ENCODE measurements around the gene THEM4. TPM values are rescaled to one million over a fixed set of nuclear protein-coding genes. Genes with fewer than 3 reads are reported as not detected.
A peak's percentile ranks its signal among the peaks of the same experiment; 100 is the strongest.

Gene THEM4
- total RNA-seq, 2 experiments from 2014 or later, result 19.1 to 20.9 TPM

DNA sequence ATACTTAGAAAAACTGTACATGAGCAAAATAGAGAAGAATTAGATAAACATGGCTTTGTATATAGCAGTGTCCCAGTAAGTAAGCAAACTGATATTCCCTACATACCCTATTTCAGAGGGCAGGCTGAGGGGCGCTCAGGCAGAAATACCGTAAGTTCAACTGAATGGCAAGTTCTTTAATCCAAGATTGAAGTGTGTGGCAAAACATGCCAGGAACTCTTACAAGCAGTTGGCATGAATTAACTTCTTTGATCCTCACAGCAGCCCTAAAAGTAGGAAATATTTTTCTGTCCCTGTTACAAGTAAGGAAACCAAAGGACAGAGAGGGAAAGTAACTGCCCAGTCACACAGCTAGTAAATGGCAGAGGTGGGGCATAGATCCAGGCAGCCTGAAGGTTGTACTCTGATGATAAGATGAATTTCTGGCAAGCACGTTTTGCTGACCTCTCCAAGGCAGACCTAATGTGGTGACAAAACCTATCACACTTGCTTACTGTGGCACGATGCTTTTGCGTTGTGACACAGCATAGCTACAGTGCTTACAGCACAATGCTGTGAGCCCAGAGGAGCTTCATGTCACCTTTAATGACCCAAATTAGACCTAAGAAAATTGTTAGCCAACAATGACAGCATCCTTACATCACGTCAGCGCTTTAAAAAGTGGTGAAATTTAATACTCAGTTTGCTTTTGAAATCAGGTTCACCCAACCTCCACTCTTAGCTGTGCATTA is 35.0 kb upstream of the THEM4 start:
- Mint-ChIP-seq H3K27ac (peak overlapping the region; percentile 88), H3K36me3 (no peaks in the 10 kb centered on the region), H3K27me3 (no peaks in the 10 kb centered on the region), H3K4me1 (peaks cover 34% of the 10 kb centered on the region), H3K4me3 (no peak overlapping the region), H3K9me3 (ENCODE audit: low read depth) (no peaks in the 10 kb centered on the region)
- DNase-seq (no peak), ATAC-seq (no peak)
- CTCF ChIA-PET, result interaction anchor here (0.6 to 3.8 kb wide), 3 partner anchors 9 to 57 kb away, joined by 3 to 22 read pairs (median 10); no protein-coding TSS in a partner anchor

DNA sequence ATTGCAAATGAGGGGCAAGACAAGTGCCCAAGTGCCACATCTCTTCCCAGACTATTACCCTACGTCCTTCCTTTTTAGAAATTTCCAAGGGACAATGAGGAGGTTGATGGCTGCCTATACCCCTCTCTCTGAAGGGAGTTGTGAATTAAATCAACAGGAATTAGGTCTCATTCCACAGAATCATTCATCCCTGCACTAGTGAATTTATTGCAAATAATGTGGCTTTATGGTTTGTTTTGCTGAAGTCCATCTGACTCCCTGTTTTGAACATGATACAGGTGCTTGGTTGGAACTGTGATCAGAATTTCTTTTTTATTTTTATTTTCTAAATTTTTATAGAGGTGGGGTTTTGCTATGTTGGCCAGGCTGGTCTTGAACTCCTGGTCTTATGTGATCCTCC is 34.3 kb upstream of the THEM4 start:
- ATAC-seq, result no peak

GRCh38 chr1:151942882-151943281 is 33.6 kb upstream of the THEM4 start:
- H3K9me3 Mint-ChIP-seq (ENCODE audit: low read depth), result no peaks in the 10 kb centered on the region
- CTCF ChIA-PET, result interaction anchor here (14.8 kb wide), 1 partner anchor 55 kb away, joined by 230 read pairs; the partner anchor contains the start of gene S100A10
- peaks cover 34% of the 10 kb centered on the region for H3K4me1 Mint-ChIP-seq
- no peak for DNase-seq
- ATAC-seq, result no peak
- H3K4me3 Mint-ChIP-seq, result no peak overlapping the region
- H3K36me3 Mint-ChIP-seq, result no peaks in the 10 kb centered on the region
- no peaks in the 10 kb centered on the region for H3K27me3 Mint-ChIP-seq
- H3K27ac Mint-ChIP-seq, result no peak overlapping the region

More for the DNA sequence above, 34.3 kb upstream of the THEM4 start:
- Mint-ChIP-seq H3K4me3 (no peak overlapping the region), H3K9me3 (ENCODE audit: low read depth) (no peaks in the 10 kb centered on the region), H3K27ac (no peak overlapping the region), H3K4me1 (peaks cover 34% of the 10 kb centered on the region), H3K27me3 (no peaks in the 10 kb centered on the region), H3K36me3 (no peaks in the 10 kb centered on the region)
- no peak for DNase-seq
- CTCF ChIA-PET, result interaction anchor here (3.8 to 14.8 kb wide), 2 partner anchors 9 to 54 kb away, joined by 22 to 230 read pairs; partner anchors contain the start of gene S100A10

DNA sequence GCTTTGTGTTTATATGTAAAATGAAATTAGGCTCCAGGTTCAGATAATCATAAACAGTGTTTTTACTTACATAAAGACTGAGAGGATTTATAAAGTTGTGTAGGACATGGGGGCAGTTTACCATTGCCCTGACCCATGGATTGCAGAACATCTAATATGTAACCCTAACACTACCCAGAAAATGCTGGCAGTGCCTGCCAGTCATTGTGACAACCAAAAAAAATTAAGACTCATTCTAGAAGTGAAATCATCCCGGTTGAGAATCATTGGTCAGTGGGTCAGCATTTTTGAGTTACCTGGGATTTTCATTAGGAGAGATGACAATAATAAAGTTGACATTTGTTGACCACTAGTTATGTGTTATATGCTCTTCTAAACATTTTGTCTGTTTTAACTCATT is 31.2 kb upstream of the THEM4 start:
- CTCF ChIA-PET, result interaction anchor here (1.2 to 14.8 kb wide), 2 partner anchors 13 to 58 kb away, joined by 3 to 230 read pairs; partner anchors contain the start of gene S100A10
- Mint-ChIP-seq H3K4me1 (peaks cover 19% of the 10 kb centered on the region), H3K27me3 (no peaks in the 10 kb centered on the region), H3K27ac (no peak overlapping the region), H3K36me3 (no peaks in the 10 kb centered on the region), H3K4me3 (no peak overlapping the region), H3K9me3 (ENCODE audit: low read depth) (no peaks in the 10 kb centered on the region)
- no peak for ATAC-seq
- no peak for DNase-seq

DNA sequence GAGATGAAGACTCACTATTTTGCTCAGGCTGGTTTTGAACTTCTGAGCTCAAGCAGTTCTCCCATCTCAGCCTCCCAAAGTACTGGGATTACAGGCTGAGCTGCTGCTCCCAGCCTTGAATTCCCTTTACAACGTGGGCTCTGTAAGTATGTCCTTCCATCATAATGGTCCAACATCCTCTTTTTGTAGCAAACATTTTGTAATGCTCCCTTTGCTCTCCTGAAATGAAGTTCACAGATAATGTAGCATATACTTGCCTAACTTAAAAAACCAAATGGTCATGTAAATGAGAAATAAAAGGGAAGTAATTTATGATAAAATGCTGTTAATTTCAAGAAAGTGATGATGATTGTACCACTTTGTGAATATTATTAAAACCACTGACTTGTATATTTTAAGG is 30.5 kb upstream of the THEM4 start:
- DNase-seq, result no peak
- no peak for ATAC-seq
- CTCF ChIA-PET, result interaction anchor here (1.0 to 14.8 kb wide), 7 partner anchors 9 to 58 kb away, joined by 3 to 230 read pairs (median 6); partner anchors contain the start of gene S100A10
- Mint-ChIP-seq H3K4me1 (peaks cover 12% of the 10 kb centered on the region), H3K27me3 (peaks cover 4% of the 10 kb centered on the region), H3K9me3 (ENCODE audit: low read depth) (no peaks in the 10 kb centered on the region), H3K4me3 (no peak overlapping the region), H3K27ac (no peak overlapping the region), H3K36me3 (no peaks in the 10 kb centered on the region)

GRCh38 chr1:151939141-151939540 is 29.8 kb upstream of the THEM4 start:
- H3K27ac Mint-ChIP-seq, result no peak overlapping the region
- no peaks in the 10 kb centered on the region for H3K36me3 Mint-ChIP-seq
- H3K27me3 Mint-ChIP-seq, result peaks cover 4% of the 10 kb centered on the region
- no peak overlapping the region for H3K4me3 Mint-ChIP-seq
- DNase-seq, result no peak
- no peak for ATAC-seq
- H3K4me1 Mint-ChIP-seq, result peaks cover 6% of the 10 kb centered on the region
- H3K9me3 Mint-ChIP-seq (ENCODE audit: low read depth), result no peaks in the 10 kb centered on the region
- CTCF ChIA-PET, result interaction anchor here (1.0 to 14.8 kb wide), 8 partner anchors 9 to 95 kb away, joined by 3 to 230 read pairs (median 6); partner anchors contain the start of gene S100A10

- Mint-ChIP-seq H3K36me3 (no peaks in the 10 kb centered on the region), H3K27ac (no peak overlapping the region), H3K9me3 (ENCODE audit: low read depth) (no peaks in the 10 kb centered on the region), H3K4me3 (no peak overlapping the region), H3K27me3 (peaks cover 4% of the 10 kb centered on the region), H3K4me1 (peaks cover 6% of the 10 kb centered on the region)
- DNase-seq, result no peak
- CTCF ChIA-PET, result interaction anchor here (0.8 to 14.8 kb wide), 12 partner anchors 9 to 77 kb away, joined by 3 to 230 read pairs (median 6); partner anchors contain the start of gene S100A10
- no peak for ATAC-seq
These were observed 27.3 kb upstream of the THEM4 start for GRCh38 chr1:151936653-151937052.

GRCh38 chr1:151935894-151936602 is 26.7 kb upstream of the THEM4 start:
- CTCF ChIA-PET, result interaction anchor here (0.7 to 14.8 kb wide), 16 partner anchors 10 to 250 kb away, joined by 3 to 230 read pairs (median 6); partner anchors contain the start of genes S100A10 and THEM5
- H3K27ac Mint-ChIP-seq, result no peak overlapping the region
- no peak overlapping the region for H3K4me3 Mint-ChIP-seq
- H3K36me3 Mint-ChIP-seq, result no peaks in the 10 kb centered on the region
- H3K4me1 Mint-ChIP-seq, result peaks cover 2% of the 10 kb centered on the region
- no peaks in the 10 kb centered on the region for H3K9me3 Mint-ChIP-seq (ENCODE audit: low read depth)
- no peak for ATAC-seq
- no peak for DNase-seq
- peaks cover 4% of the 10 kb centered on the region for H3K27me3 Mint-ChIP-seq

- peaks cover 2% of the 10 kb centered on the region for H3K4me1 Mint-ChIP-seq
- ATAC-seq (no peak), DNase-seq (no peak)
- peaks cover 4% of the 10 kb centered on the region for H3K27me3 Mint-ChIP-seq
- H3K9me3 Mint-ChIP-seq (ENCODE audit: low read depth), result no peaks in the 10 kb centered on the region
- no peak overlapping the region for H3K4me3 Mint-ChIP-seq
- no peak overlapping the region for H3K27ac Mint-ChIP-seq
- CTCF ChIA-PET, result interaction anchor here (0.7 to 14.8 kb wide), 17 partner anchors 10 to 251 kb away, joined by 3 to 230 read pairs (median 7); partner anchors contain the start of gene S100A10
- H3K36me3 Mint-ChIP-seq, result no peaks in the 10 kb centered on the region
These were observed 25.8 kb upstream of the THEM4 start for GRCh38 chr1:151935154-151935553.

DNA sequence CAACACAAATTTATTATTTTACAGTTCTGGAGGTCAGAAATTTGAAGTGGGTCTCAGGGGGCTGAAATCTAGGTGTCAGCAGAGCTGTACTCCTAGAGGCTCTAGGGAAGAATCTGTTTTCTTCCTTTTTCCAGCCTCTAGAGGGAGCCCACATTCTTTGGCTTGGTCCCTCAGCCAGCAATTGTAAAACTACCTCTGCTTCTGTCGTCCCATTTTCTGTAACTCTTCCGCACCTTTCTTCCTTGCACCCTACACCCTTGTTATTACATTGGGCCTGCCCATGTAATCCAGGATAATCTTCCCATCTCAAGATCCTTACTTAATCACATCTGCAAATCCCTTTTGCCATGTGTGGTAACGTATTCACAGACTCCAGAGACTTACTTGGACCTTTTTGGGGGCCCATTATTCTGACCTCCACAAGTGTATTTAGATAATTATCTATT is 24.8 kb upstream of the THEM4 start:
- ATAC-seq (peak; percentile 92), DNase-seq (peak; percentile 58)
- peaks cover 2% of the 10 kb centered on the region for H3K4me1 Mint-ChIP-seq
- no peak overlapping the region for H3K27ac Mint-ChIP-seq
- CTCF ChIA-PET, result interaction anchor here (0.8 to 14.8 kb wide), 24 partner anchors 8 to 101 kb away, joined by 3 to 230 read pairs (median 5); partner anchors contain the start of gene S100A10
- H3K4me3 Mint-ChIP-seq, result no peak overlapping the region
- H3K27me3 Mint-ChIP-seq, result peaks cover 4% of the 10 kb centered on the region
- no peaks in the 10 kb centered on the region for H3K36me3 Mint-ChIP-seq
- H3K9me3 Mint-ChIP-seq (ENCODE audit: low read depth), result no peaks in the 10 kb centered on the region

DNA sequence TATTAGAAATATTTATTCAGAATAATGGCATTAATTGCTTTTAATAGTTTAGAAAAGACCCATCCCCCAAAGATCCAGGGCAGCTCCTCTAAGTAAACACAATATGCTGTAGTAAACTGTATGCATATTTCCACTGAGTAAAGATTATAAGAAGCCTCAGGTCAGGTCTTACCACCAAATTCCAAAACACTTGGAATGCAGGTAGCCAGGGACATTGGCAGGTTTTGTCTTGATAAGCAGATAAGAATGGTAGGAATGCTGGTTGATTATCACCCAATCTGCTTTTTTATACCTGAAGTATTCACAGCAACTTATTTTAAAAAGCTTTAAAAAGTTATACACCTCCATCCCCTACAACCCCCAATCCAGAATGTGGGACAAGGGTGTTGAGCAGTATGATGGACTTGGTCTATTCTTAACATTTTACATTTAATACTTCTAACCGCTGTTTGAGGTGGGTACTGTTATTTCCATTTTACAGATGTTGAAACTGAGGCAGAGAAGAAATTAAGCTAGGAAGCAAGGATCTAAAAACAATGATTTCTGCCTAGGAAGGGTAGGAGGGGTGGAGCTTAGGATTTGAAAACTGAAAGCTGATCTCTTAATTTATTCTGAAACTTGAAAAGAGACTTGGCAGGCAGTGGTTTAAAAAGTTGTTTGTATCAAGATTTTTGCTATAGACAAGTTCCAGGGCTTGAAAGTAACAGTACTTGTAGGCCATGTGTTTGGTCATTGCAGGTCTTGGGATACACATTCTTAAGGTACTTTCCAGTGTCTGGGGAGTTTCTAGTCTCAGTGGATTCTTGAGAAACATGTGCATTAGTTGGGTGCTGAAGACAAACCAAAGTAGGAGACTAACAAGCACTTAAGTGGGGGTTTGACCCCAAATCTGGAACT is 15.6 kb upstream of the THEM4 start:
- peak overlapping the region; percentile 74 for H3K27ac Mint-ChIP-seq
- DNase-seq, result no peak
- H3K36me3 Mint-ChIP-seq, result no peaks in the 10 kb centered on the region
- H3K4me3 Mint-ChIP-seq, result no peak overlapping the region
- CTCF ChIA-PET, result interaction anchor here (0.9 to 2.2 kb wide), 7 partner anchors 9 to 128 kb away, joined by 3 to 11 read pairs (median 5); no protein-coding TSS in a partner anchor
- no peaks in the 10 kb centered on the region for H3K9me3 Mint-ChIP-seq (ENCODE audit: low read depth)
- H3K4me1 Mint-ChIP-seq, result peaks cover 20% of the 10 kb centered on the region
- H3K27me3 Mint-ChIP-seq, result peaks cover 2% of the 10 kb centered on the region
- ATAC-seq, result peak; percentile 36

GRCh38 chr1:151923422-151923821 is 14.1 kb upstream of the THEM4 start:
- Mint-ChIP-seq H3K36me3 (no peaks in the 10 kb centered on the region), H3K27me3 (peaks cover 2% of the 10 kb centered on the region), H3K9me3 (ENCODE audit: low read depth) (no peaks in the 10 kb centered on the region), H3K4me3 (no peak overlapping the region), H3K27ac (no peak overlapping the region), H3K4me1 (peaks cover 24% of the 10 kb centered on the region)
- DNase-seq (no peak), ATAC-seq (no peak)
- CTCF ChIA-PET, result interaction anchor here (1.1 to 2.2 kb wide), 4 partner anchors 10 to 45 kb away, joined by 4 to 11 read pairs (median 7); no protein-coding TSS in a partner anchor
